Mesenchymal stem cell (in vitro differentiated cells and primary cell): Measurements from ENCODE around the gene CENPS.

ENCODE experiments used
- DNase-seq: peaks from one replicate; pipeline ENCODE4 v3.0.0-alpha.2; 2013
- H2AFZ ChIP-seq: one replicate; pipeline ENCODE4 v1.6.1; 2013; ENCODE audit warnings: low read depth, mild to moderate bottlenecking, control low read depth, inconsistent platforms, low read length, moderate library complexity
- H2AK5ac ChIP-seq: 2 replicates; pipeline ENCODE4 v1.6.1; 2013; ENCODE audit warnings: low read length, moderate library complexity, mild to moderate bottlenecking, inconsistent platforms; ENCODE audit not compliant: severe bottlenecking
- H2BK120ac ChIP-seq: one replicate; pipeline ENCODE4 v1.6.1; 2013; ENCODE audit warnings: low read depth, mild to moderate bottlenecking, inconsistent platforms, low read length, moderate library complexity
- H2BK12ac ChIP-seq, 2 experiments: one replicate each; pipeline ENCODE4 v1.6.1; 2013; ENCODE audit warnings: inconsistent platforms in 2 of 2, low read length in 2 of 2, mild to moderate bottlenecking in 2 of 2, moderate library complexity in 2 of 2, control low read depth in 1 of 2
- H2BK15ac ChIP-seq: one replicate; pipeline ENCODE4 v1.6.1; 2013; ENCODE audit warnings: mild to moderate bottlenecking, low read depth, inconsistent platforms; ENCODE audit not compliant: poor library complexity, severe bottlenecking
- H2BK5ac ChIP-seq: 2 replicates; pipeline ENCODE4 v1.6.1; 2013; ENCODE audit warnings: low read depth, mild to moderate bottlenecking, low read length, control low read depth, inconsistent platforms; ENCODE audit not compliant: poor library complexity, severe bottlenecking
- H3K14ac ChIP-seq, 2 experiments: one replicate each; pipeline ENCODE4 v1.6.1; 2013; ENCODE audit warnings: inconsistent platforms in 2 of 2, low read length in 2 of 2, control low read depth in 1 of 2, mild to moderate bottlenecking in 1 of 2, moderate library complexity in 1 of 2
- H3K18ac ChIP-seq, 2 experiments: one replicate each; pipeline ENCODE4 v1.6.1; 2013; ENCODE audit warnings: inconsistent platforms in 2 of 2, low read length in 2 of 2, control low read depth in 1 of 2, low read depth in 1 of 2, mild to moderate bottlenecking in 1 of 2
- H3K23ac ChIP-seq, 2 experiments: one replicate each; pipeline ENCODE4 v1.6.1; 2013; ENCODE audit warnings: inconsistent platforms in 2 of 2, low read length in 2 of 2, mild to moderate bottlenecking in 2 of 2, moderate library complexity in 2 of 2, control low read depth in 1 of 2
- H3K27ac ChIP-seq: 2 replicates; pipeline ENCODE4 v1.5.1; 2013; ENCODE audit warnings: mild to moderate bottlenecking, moderate library complexity, low read length, control low read depth, inconsistent platforms; ENCODE audit not compliant: poor library complexity, severe bottlenecking
- H3K27me3 ChIP-seq, 2 experiments: 2 replicates each; pipeline versions ENCODE4 v1.6.1 to v1.7.0; 2013; ENCODE audit warnings: low read length in 2 of 2, mild to moderate bottlenecking in 2 of 2, moderate library complexity in 2 of 2, control low read depth in 1 of 2, inconsistent platforms in 1 of 2; ENCODE audit not compliant: control insufficient read depth in 1 of 2, insufficient read depth in 1 of 2
- H3K36me3 ChIP-seq, 2 experiments: 2 replicates each; pipeline versions ENCODE4 v1.6.1 to v1.7.0; 2013; ENCODE audit warnings: low read length in 2 of 2, control low read depth in 1 of 2, inconsistent platforms in 1 of 2, low read depth in 1 of 2, mild to moderate bottlenecking in 1 of 2; ENCODE audit not compliant: insufficient read depth in 2 of 2, control insufficient read depth in 1 of 2
- H3K4ac ChIP-seq, 2 experiments: one replicate each; pipeline ENCODE4 v1.6.1; 2013; ENCODE audit warnings: inconsistent platforms in 2 of 2, low read length in 2 of 2, mild to moderate bottlenecking in 2 of 2, moderate library complexity in 2 of 2, control low read depth in 1 of 2, low read depth in 1 of 2
- H3K4me1 ChIP-seq: 2 replicates; pipeline ENCODE4 v1.6.1; 2013; ENCODE audit warnings: low read depth, low read length, control low read depth; ENCODE audit not compliant: control insufficient read depth, insufficient read depth
- H3K4me2 ChIP-seq: 2 replicates; pipeline ENCODE4 v1.6.1; 2013; ENCODE audit warnings: low read length, mild to moderate bottlenecking, inconsistent platforms; ENCODE audit not compliant: poor library complexity, severe bottlenecking
- H3K4me3 ChIP-seq, 2 experiments: 2 replicates each; pipeline versions ENCODE4 v1.5.1 to v1.7.0; 2013; ENCODE audit warnings: low read length in 2 of 2, mild to moderate bottlenecking in 2 of 2, control low read depth in 1 of 2, low read depth in 1 of 2; ENCODE audit not compliant: insufficient read depth in 1 of 2
- H3K79me1 ChIP-seq: replicated peaks from 2 replicates; pipeline ENCODE4 v1.6.1; 2013; ENCODE audit warnings: mild to moderate bottlenecking, control low read depth, low read length, inconsistent platforms; ENCODE audit not compliant: poor library complexity, severe bottlenecking
- H3K9ac ChIP-seq: 2 replicates; pipeline ENCODE4 v1.7.0; 2013; ENCODE audit warnings: mild to moderate bottlenecking, low read length, moderate library complexity
- H3K9me3 ChIP-seq: 2 replicates; pipeline ENCODE4 v1.7.0; 2013; ENCODE audit warnings: mild to moderate bottlenecking, low read length; ENCODE audit not compliant: control insufficient read depth
- H4K8ac ChIP-seq: one replicate; pipeline ENCODE4 v1.6.1; 2013; ENCODE audit warnings: inconsistent platforms, mild to moderate bottlenecking, low read length, moderate library complexity
- H4K91ac ChIP-seq: one replicate; pipeline ENCODE4 v1.6.1; 2013; ENCODE audit warnings: mild to moderate bottlenecking, low read length, inconsistent platforms
- WGBS: methylation state at CpG from one replicate; pipeline ENCODE4 v1.1.7; 2013; ENCODE audit warnings: mixed read lengths; 5-methylcytosine and 5-hydroxymethylcytosine counted together

The CENPS gene

GRCh38 chr1:10386761-10387676 lies 43.2 kb upstream of the CENPS start:
- Histone ChIP-seq H3K36me3 (peaks cover 3 to 13% of the 10 kb centered on the region in 2 experiments), H3K27ac (peak overlapping the region; percentile 64), H4K91ac (no peak overlapping the region), H2BK12ac (no peak overlapping the region), H2BK15ac (no peak overlapping the region), H3K4ac (no peak overlapping the region), H2AFZ (no peak overlapping the region), H3K23ac (no peak overlapping the region), H2BK120ac (peak overlapping the region; percentile 24), H3K4me2 (no peak overlapping the region), H3K9ac (peak overlapping the region; percentile 86), H3K4me3 (peak overlapping the region in 1 of 2 experiments; percentile 59), H3K4me1 (peaks cover 2% of the 10 kb centered on the region), H3K9me3 (no peaks in the 10 kb centered on the region), H3K14ac (no peak overlapping the region), H3K18ac (no peak overlapping the region), H3K79me1 (peaks cover 3% of the 10 kb centered on the region), H2BK5ac (no peak overlapping the region), H4K8ac (no peak overlapping the region), H2AK5ac (no peak overlapping the region), H3K27me3 (no peaks in the 10 kb centered on the region)
- 91% methylated on average over 11 of the region's 12 CpGs for WGBS
- DNase-seq, result no peak

DNA sequence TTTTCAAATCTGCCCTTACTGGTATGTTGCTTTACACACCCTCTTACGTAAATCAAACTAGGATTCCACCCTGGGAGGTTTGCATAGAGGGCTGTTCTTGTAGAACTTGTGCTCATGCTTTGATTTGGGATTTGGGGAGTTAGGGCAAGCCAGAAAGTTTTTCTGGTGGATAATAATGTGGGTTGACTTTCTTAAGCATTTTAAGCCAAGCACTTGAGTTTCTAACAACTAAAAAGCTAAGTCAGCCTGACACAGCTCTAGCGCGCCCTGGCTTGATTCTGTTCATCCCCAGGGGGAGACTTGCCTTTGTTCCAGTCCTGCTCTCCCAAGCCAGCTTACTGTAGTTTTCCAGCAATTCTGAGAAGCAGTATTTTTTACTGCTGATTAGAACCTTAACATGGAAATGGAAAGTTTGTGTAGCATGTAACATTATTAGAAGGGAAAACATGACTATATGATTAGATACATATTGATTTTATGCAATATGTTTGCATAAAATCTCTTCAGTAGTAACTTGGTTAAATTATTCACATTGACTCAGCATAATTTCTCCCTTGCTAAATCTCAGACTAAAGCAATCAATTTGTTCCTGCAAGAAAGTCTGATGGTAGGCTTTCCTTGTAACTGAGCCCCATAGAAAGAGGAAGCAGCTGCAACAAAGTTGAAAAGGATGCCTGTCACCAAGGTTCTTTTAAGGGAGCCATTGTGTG lies 42.4 kb upstream of the CENPS start:
- peak overlapping the region in 1 of 2 experiments; percentile 59 for H3K4me3 ChIP-seq
- no peak overlapping the region for H3K14ac ChIP-seq
- 60% methylated on average over 2 of the region's 3 CpGs for WGBS
- no peak overlapping the region for H4K91ac ChIP-seq
- H3K36me3 ChIP-seq, result peaks cover 3 to 13% of the 10 kb centered on the region in 2 experiments
- H2BK12ac ChIP-seq, result no peak overlapping the region
- no peaks in the 10 kb centered on the region for H3K27me3 ChIP-seq
- peak overlapping the region in 1 of 2 experiments; percentile 20 for H3K4ac ChIP-seq
- H3K27ac ChIP-seq, result peak overlapping the region; percentile 64
- peak; percentile 66 for DNase-seq
- no peak overlapping the region for H2BK15ac ChIP-seq
- H3K9ac ChIP-seq, result peak overlapping the region; percentile 86
- peaks cover 2% of the 10 kb centered on the region for H3K4me1 ChIP-seq
- peak overlapping the region; percentile 24 for H2BK120ac ChIP-seq
- H2BK5ac ChIP-seq, result no peak overlapping the region
- H3K79me1 ChIP-seq, result peaks cover 3% of the 10 kb centered on the region
- H4K8ac ChIP-seq, result no peak overlapping the region
- H3K4me2 ChIP-seq, result no peak overlapping the region
- no peak overlapping the region for H2AK5ac ChIP-seq
- no peak overlapping the region for H3K23ac ChIP-seq
- H2AFZ ChIP-seq, result no peak overlapping the region
- H3K18ac ChIP-seq, result no peak overlapping the region
- H3K9me3 ChIP-seq, result no peaks in the 10 kb centered on the region

- H2BK120ac ChIP-seq, result no peak overlapping the region
- peaks cover 3 to 12% of the 10 kb centered on the region in 2 experiments for H3K36me3 ChIP-seq
- H2BK12ac ChIP-seq, result peak overlapping the region; percentile 18 to 34
- peak overlapping the region in 1 of 2 experiments; percentile 59 for H3K4me3 ChIP-seq
- H3K23ac ChIP-seq, result no peak overlapping the region
- H2BK15ac ChIP-seq, result no peak overlapping the region
- no peak overlapping the region for H2AK5ac ChIP-seq
- peaks cover 3% of the 10 kb centered on the region for H3K79me1 ChIP-seq
- no peak overlapping the region for H3K4me2 ChIP-seq
- H3K9ac ChIP-seq, result peak overlapping the region; percentile 86
- H2AFZ ChIP-seq, result no peak overlapping the region
- peaks cover 2% of the 10 kb centered on the region for H3K4me1 ChIP-seq
- H2BK5ac ChIP-seq, result no peak overlapping the region
- WGBS, result 89% methylated on average over 2 of the region's 3 CpGs
- DNase-seq, result no peak
- H3K18ac ChIP-seq, result no peak overlapping the region
- no peak overlapping the region for H3K27ac ChIP-seq
- no peak overlapping the region for H4K8ac ChIP-seq
- no peaks in the 10 kb centered on the region for H3K27me3 ChIP-seq
- H4K91ac ChIP-seq, result no peak overlapping the region
- no peak overlapping the region for H3K4ac ChIP-seq
- H3K14ac ChIP-seq, result no peak overlapping the region
- no peaks in the 10 kb centered on the region for H3K9me3 ChIP-seq
Measured at GRCh38 chr1:10388387-10388715, 41.9 kb upstream of the CENPS start.
